Panc1 (cell line): ENCODE measurements around the gene POLDIP2. TPM values are rescaled to one million over a fixed set of nuclear protein-coding genes. Genes with fewer than 3 reads are reported as not detected.

Experiments
- ATAC-seq: fragments of 200-7000 bp; cut with Tn5 transposase; 2 replicates; pipeline ENCODE4 v1.9.1; 2020; ENCODE audit warnings: mild to moderate bottlenecking, moderate library complexity
- BruUV-seq: library from RNA; stranded (reverse); fragments of 400-500 nt; replicated peaks from 2 replicates; lab custom pipeline; 2021; lab: Mats Ljungman, UMichigan
- CTCF ChIA-PET: fragments of 300-600 bp; sonication (Branson Sonifier 250); formaldehyde crosslinking; loops from one replicate; lab custom pipeline; 2022; ENCODE audit warnings: antibody characterized with exemption; lab: Charles Lee
- POLR2A ChIA-PET: fragments of 300-600 bp; sonication (Branson Sonifier 250); formaldehyde crosslinking; loops from one replicate; lab custom pipeline; 2022; ENCODE audit warnings: antibody characterized with exemption; lab: Charles Lee
- DNase-seq: peaks from one replicate; pipeline ENCODE4 v3.0.0-alpha.2; 2010; ENCODE audit warnings: low read depth, low spot score
- H3K27ac ChIP-seq: 2 replicates; pipeline ENCODE4 v1.5.1; 2011; ENCODE audit warnings: mild to moderate bottlenecking, low read length, inconsistent platforms
- H3K27me3 ChIP-seq: fragments of 200-500 bp; sonication (Bioruptor generic); 2 replicates; pipeline ENCODE4 v1.6.0; 2014; ENCODE audit warnings: low read length, inconsistent platforms; ENCODE audit not compliant: control insufficient read depth, insufficient read depth
- H3K36me3 ChIP-seq: fragments of 200-500 bp; sonication (Bioruptor generic); 2 replicates; pipeline ENCODE4 v1.5.1; 2014; ENCODE audit warnings: inconsistent platforms, mild to moderate bottlenecking, low read length, moderate library complexity; ENCODE audit not compliant: control insufficient read depth, insufficient read depth
- H3K4me1 ChIP-seq: 2 replicates; pipeline ENCODE4 v1.5.1; 2011; ENCODE audit warnings: inconsistent platforms, mild to moderate bottlenecking, low read length, moderate library complexity; ENCODE audit not compliant: control insufficient read depth, insufficient read depth
- H3K4me3 ChIP-seq, 2 experiments: 2 replicates each; pipeline ENCODE4 v1.5.1; 2011 to 2012; ENCODE audit warnings: low read depth in 2 of 2, low read length in 2 of 2, mild to moderate bottlenecking in 2 of 2, inconsistent platforms in 1 of 2, moderate library complexity in 1 of 2
- H3K9me3 ChIP-seq: fragments of 200-500 bp; sonication (Bioruptor generic); 2 replicates; pipeline ENCODE4 v1.5.1; 2014; ENCODE audit warnings: low read depth, mild to moderate bottlenecking, inconsistent platforms, low read length, moderate library complexity; ENCODE audit not compliant: control insufficient read depth, insufficient read depth
- CTCF ChIP-seq: fragments of 450-650 bp; IDR thresholded peaks from 2 replicates; pipeline ENCODE4 v1.5.1; 2017; ENCODE audit warnings: mild to moderate bottlenecking
- POLR2AphosphoS5 ChIP-seq: IDR thresholded peaks from 2 replicates; pipeline ENCODE4 v1.6.1; 2012; ENCODE audit warnings: mild to moderate bottlenecking, low read depth, low read length, moderate library complexity
- SIN3A ChIP-seq: IDR thresholded peaks from 2 replicates; pipeline ENCODE4 v1.6.1; 2012; ENCODE audit warnings: low read depth, mild to moderate bottlenecking, low read length, moderate library complexity, borderline replicate concordance; ENCODE audit not compliant: insufficient read depth
- TCF7L2 ChIP-seq: IDR thresholded peaks from 2 replicates; pipeline ENCODE4 v1.6.1; 2011; ENCODE audit warnings: mild to moderate bottlenecking, low read depth, low read length, inconsistent platforms
- in situ Hi-C: cut with HindIII; loops from 2 replicates; pipeline ENCODE4 v1.10.0; 2016; ENCODE audit warnings: low sequenced_read_pairs, low pct_unique_long_range_greater_than_20kb
- intact Hi-C: fragments of 100-400 bp; cut with micrococcal nuclease; formaldehyde crosslinking; loops from one replicate; pipeline ENCODE4 v1.10.0; 2022; ENCODE audit not compliant: unreplicated experiment
- total RNA-seq: library from RNA; stranded (reverse); gene quantifications from one replicate; pipeline ENCODE4 v1.2.1, GENCODE V29; 2021; ENCODE audit not compliant: unreplicated experiment
- TF ChIP-seq, protein P1 (sequence below), 2 experiments: IDR thresholded peaks; 2 replicates each; pipeline ENCODE4 v1.6.1; 2011 to 2012; ENCODE audit warnings: low read depth in 2 of 2, control low read depth in 1 of 2, low read length in 1 of 2, mild to moderate bottlenecking in 1 of 2, moderate library complexity in 1 of 2; ENCODE audit not compliant: insufficient read depth in 1 of 2

Gene POLDIP2
- total RNA-seq, 1 experiment from 2014 or later = 175 TPM

DNA sequence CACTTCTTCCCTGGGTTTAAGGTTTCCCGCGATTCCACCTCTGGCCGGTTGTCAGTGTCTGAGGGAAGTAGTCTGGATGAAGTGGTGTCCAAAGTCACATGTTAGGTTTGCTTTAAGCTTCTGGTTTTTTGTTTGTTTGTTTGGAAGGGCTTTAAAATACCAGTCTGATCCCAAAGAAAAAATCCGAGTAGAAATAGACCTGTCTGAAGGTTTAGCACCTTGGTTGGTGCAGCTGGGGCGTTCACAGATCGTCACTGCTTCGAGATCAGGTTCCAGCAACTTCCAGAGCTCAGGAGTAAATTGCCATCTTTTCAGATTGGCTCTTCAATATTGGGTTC is 37.8 kb downstream of the POLDIP2 start:
- in situ Hi-C loops = no loop called here
- H3K36me3 ChIP-seq = no peaks in the 10 kb centered on the region
- no peak for TF ChIP-seq SIN3A
- no peak for TF ChIP-seq TCF7L2
- TF ChIP-seq CTCF = no peak
- TF ChIP-seq, protein P1, sequence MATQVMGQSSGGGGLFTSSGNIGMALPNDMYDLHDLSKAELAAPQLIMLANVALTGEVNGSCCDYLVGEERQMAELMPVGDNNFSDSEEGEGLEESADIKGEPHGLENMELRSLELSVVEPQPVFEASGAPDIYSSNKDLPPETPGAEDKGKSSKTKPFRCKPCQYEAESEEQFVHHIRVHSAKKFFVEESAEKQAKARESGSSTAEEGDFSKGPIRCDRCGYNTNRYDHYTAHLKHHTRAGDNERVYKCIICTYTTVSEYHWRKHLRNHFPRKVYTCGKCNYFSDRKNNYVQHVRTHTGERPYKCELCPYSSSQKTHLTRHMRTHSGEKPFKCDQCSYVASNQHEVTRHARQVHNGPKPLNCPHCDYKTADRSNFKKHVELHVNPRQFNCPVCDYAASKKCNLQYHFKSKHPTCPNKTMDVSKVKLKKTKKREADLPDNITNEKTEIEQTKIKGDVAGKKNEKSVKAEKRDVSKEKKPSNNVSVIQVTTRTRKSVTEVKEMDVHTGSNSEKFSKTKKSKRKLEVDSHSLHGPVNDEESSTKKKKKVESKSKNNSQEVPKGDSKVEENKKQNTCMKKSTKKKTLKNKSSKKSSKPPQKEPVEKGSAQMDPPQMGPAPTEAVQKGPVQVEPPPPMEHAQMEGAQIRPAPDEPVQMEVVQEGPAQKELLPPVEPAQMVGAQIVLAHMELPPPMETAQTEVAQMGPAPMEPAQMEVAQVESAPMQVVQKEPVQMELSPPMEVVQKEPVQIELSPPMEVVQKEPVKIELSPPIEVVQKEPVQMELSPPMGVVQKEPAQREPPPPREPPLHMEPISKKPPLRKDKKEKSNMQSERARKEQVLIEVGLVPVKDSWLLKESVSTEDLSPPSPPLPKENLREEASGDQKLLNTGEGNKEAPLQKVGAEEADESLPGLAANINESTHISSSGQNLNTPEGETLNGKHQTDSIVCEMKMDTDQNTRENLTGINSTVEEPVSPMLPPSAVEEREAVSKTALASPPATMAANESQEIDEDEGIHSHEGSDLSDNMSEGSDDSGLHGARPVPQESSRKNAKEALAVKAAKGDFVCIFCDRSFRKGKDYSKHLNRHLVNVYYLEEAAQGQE (IDR thresholded peaks at IDR 0.05; ENCODE audit: insufficient read depth in 1 of 2, low read depth in 2 of 2, low read length in 1 of 2) = no peak
- TF ChIP-seq POLR2AphosphoS5 = no peak
- intact Hi-C loops = no loop called here
- H3K9me3 ChIP-seq = no peaks in the 10 kb centered on the region
- peak overlapping the region; percentile 79 to 95 for H3K4me3 ChIP-seq
- BruUV-seq = no TSS peak
- CTCF ChIA-PET = interaction anchor here (0.6 kb wide), 1 partner anchor 28 kb away, joined by 3 read pairs; no protein-coding TSS in a partner anchor
- peak overlapping the region; percentile 95 for H3K27ac ChIP-seq
- DNase-seq (no peak), ATAC-seq (no peak)
- H3K4me1 ChIP-seq = peaks cover 23% of the 10 kb centered on the region
- POLR2A ChIA-PET = interaction anchor here (2.1 kb wide), 1 partner anchor 16 kb away, joined by 8 read pairs; the partner anchor contains the start of genes IFT20 and TNFAIP1
- no peaks in the 10 kb centered on the region for H3K27me3 ChIP-seq

- ATAC-seq = peak; percentile 99
- DNase-seq = peak; percentile 65
- Histone ChIP-seq H3K9me3 (no peaks in the 10 kb centered on the region), H3K4me1 (peaks cover 23% of the 10 kb centered on the region), H3K27me3 (no peaks in the 10 kb centered on the region), H3K27ac (peak within 1 kb of the TSS; percentile 95), H3K36me3 (no peaks in the 10 kb centered on the region), H3K4me3 (peak within 1 kb of the TSS; percentile 79 to 95)
- in situ Hi-C loops (no loop called here), intact Hi-C loops (no loop called here)
- TF ChIP-seq TCF7L2 (peak; percentile 37; the same call in 1 of the 2 replicates), CTCF (no peak), SIN3A (peak; percentile 71; the same call in 1 of the 2 replicates), POLR2AphosphoS5 (peak; percentile 86)
- TF ChIP-seq, protein P1 (IDR thresholded peaks at IDR 0.05; ENCODE audit: insufficient read depth in 1 of 2, low read depth in 2 of 2, low read length in 1 of 2) = no peak
- ChIA-PET CTCF (interaction anchor here (0.6 kb wide), 1 partner anchor 29 kb away, joined by 3 read pairs; no protein-coding TSS in a partner anchor), POLR2A (interaction anchor here (2.1 kb wide), 1 partner anchor 17 kb away, joined by 8 read pairs; the partner anchor contains the start of genes IFT20 and TNFAIP1)
- BruUV-seq = no TSS peak
Observed at GRCh38 chr17:28318759-28319597, 38.3 kb downstream of the POLDIP2 start, which contains the start of gene TMEM97. Gene TMEM97, plus strand, starts transcription at chr17:28319200. Its CDS starts 40 bp downstream, at chr17:28319240.
